Endothelial cell of umbilical vein (primary cell): ENCODE measurements around the gene ABTB2. TPM values are rescaled to one million over a fixed set of nuclear protein-coding genes. Genes with fewer than 3 reads are reported as not detected.

ENCODE experiments used
- BruUV-seq: library from RNA; stranded (reverse); fragments of 400-500 nt; replicated peaks from 2 replicates; lab custom pipeline; 2021; lab: Mats Ljungman, UMichigan
- CTCF ChIA-PET: fragments of 300-600, 350-600 bp; sonication (Branson Sonifier 250); formaldehyde crosslinking; loops from one replicate; lab custom pipeline; 2021; ENCODE audit warnings: antibody characterized with exemption, inconsistent platforms; lab: Charles Lee
- POLR2A ChIA-PET: fragments of 300-600, 350-600 bp; sonication (Branson Sonifier 250); formaldehyde crosslinking; loops from one replicate; lab custom pipeline; 2021; ENCODE audit warnings: antibody characterized with exemption, inconsistent platforms; lab: Charles Lee
- DNase-seq: peaks from one replicate; pipeline ENCODE4 v3.0.0-alpha.2; 2011; ENCODE audit warnings: low read depth, low spot score
- FAIRE-seq: peaks from 2 replicates; lab custom pipeline; 2011; peaks lifted over from hg19 to GRCh38; lab: Jason Lieb, UNC
- H2AFZ ChIP-seq: 2 replicates; pipeline ENCODE4 v1.6.0; 2012; ENCODE audit warnings: low read depth, low read length, control low read depth, inconsistent platforms
- H3K27ac ChIP-seq: 2 replicates; pipeline ENCODE4 v1.5.1; 2011; ENCODE audit warnings: low read depth, mild to moderate bottlenecking, control low read depth, low read length, moderate library complexity; ENCODE audit not compliant: insufficient read depth
- H3K27me3 ChIP-seq, 2 experiments: 2 replicates each; pipeline versions ENCODE4 v1.6.0 to v1.6.1; 2011; ENCODE audit warnings: low read length in 2 of 2, mixed read lengths in 1 of 2; ENCODE audit not compliant: control insufficient read depth in 2 of 2, insufficient read depth in 2 of 2
- H3K36me3 ChIP-seq, 2 experiments: 2 replicates in 1 of 2; 3 replicates in 1 of 2; pipeline ENCODE4 v1.5.1; 2011; ENCODE audit warnings: low read length in 2 of 2, mild to moderate bottlenecking in 1 of 2, moderate library complexity in 1 of 2; ENCODE audit not compliant: control insufficient read depth in 2 of 2, insufficient read depth in 2 of 2; ENCODE audit errors: extremely low read depth in 1 of 2
- H3K4me1 ChIP-seq: 3 replicates; pipeline ENCODE4 v1.5.1; 2011; ENCODE audit warnings: mild to moderate bottlenecking, low read length; ENCODE audit not compliant: control insufficient read depth, insufficient read depth; ENCODE audit errors: extremely low read depth
- H3K4me2 ChIP-seq: 2 replicates; pipeline ENCODE4 v1.6.1; 2011; ENCODE audit warnings: low read length, control low read depth, mixed read lengths; ENCODE audit not compliant: insufficient read depth
- H3K4me3 ChIP-seq, 3 experiments: fragments of 200-600 bp in 1 of 3; sonication (generic), shearing (Covaris generic) in 1 of 3; replicated peaks in 1 of 3; 2 replicates each; pipeline ENCODE4 v1.5.1; 2011 to 2016; ENCODE audit warnings: control low read depth in 3 of 3, low read length in 3 of 3, mild to moderate bottlenecking in 2 of 3, inconsistent platforms in 1 of 3, low read depth in 1 of 3, moderate library complexity in 1 of 3; ENCODE audit not compliant: insufficient read depth in 1 of 3
- H3K79me2 ChIP-seq: 2 replicates; pipeline ENCODE4 v1.6.0; 2012; ENCODE audit warnings: low read length, inconsistent platforms; ENCODE audit not compliant: control insufficient read depth, insufficient read depth
- H3K9ac ChIP-seq: replicated peaks from 2 replicates; pipeline ENCODE3; 2011; ENCODE audit warnings: low read length, control low read depth; ENCODE audit not compliant: insufficient read depth; ENCODE audit errors: extremely low read depth
- H3K9me1 ChIP-seq: replicated peaks from 3 replicates; pipeline ENCODE4 v1.6.0; 2011; ENCODE audit warnings: mild to moderate bottlenecking, low read length; ENCODE audit not compliant: control insufficient read depth, insufficient read depth; ENCODE audit errors: extremely low read depth
- H3K9me3 ChIP-seq: replicated peaks from 2 replicates; pipeline ENCODE4 v1.5.1; 2012; ENCODE audit warnings: low read length, inconsistent platforms; ENCODE audit not compliant: control insufficient read depth, insufficient read depth
- H4K20me1 ChIP-seq: replicated peaks from 2 replicates; pipeline ENCODE3; 2011; ENCODE audit warnings: mild to moderate bottlenecking, low read length; ENCODE audit not compliant: control insufficient read depth, insufficient read depth; ENCODE audit errors: extremely low read depth
- CTCF ChIP-seq, 2 donors: IDR thresholded peaks; 1 replicate in 1 of 2; 2 replicates in 1 of 2; pipeline ENCODE4 v1.5.1; 2011; ENCODE audit warnings: low read length in 2 of 2, mild to moderate bottlenecking in 2 of 2, moderate library complexity in 2 of 2, control low read depth in 1 of 2, inconsistent platforms in 1 of 2, low read depth in 1 of 2; ENCODE audit not compliant: insufficient read depth in 1 of 2; ENCODE audit errors: extremely low read depth in 1 of 2
- EZH2 ChIP-seq: IDR thresholded peaks from 2 replicates; pipeline ENCODE4 v1.6.1; 2012; ENCODE audit warnings: borderline replicate concordance, low read depth, mild to moderate bottlenecking, moderate library complexity, low read length, inconsistent platforms; ENCODE audit not compliant: severe bottlenecking
- FOS ChIP-seq: IDR thresholded peaks from 2 replicates; pipeline ENCODE4 v1.6.1; 2011; ENCODE audit warnings: mild to moderate bottlenecking, low read length, moderate library complexity, borderline replicate concordance; ENCODE audit not compliant: insufficient read depth
- GATA2 ChIP-seq: IDR thresholded peaks from 2 replicates; pipeline ENCODE4 v1.7.0; 2011; ENCODE audit warnings: low read depth, mild to moderate bottlenecking, moderate library complexity, mixed read lengths, low read length; ENCODE audit not compliant: insufficient read length, insufficient read depth
- JUN ChIP-seq: IDR thresholded peaks from 2 replicates; pipeline ENCODE4 v1.6.1; 2011; ENCODE audit warnings: borderline replicate concordance, low read depth; ENCODE audit not compliant: insufficient read length, insufficient read depth
- MYC ChIP-seq: IDR thresholded peaks from one replicate; pipeline ENCODE4 v1.6.1; 2011; ENCODE audit warnings: mild to moderate bottlenecking, low read depth, low read length
- POLR2A ChIP-seq: IDR thresholded peaks from 2 replicates; pipeline ENCODE4 v1.6.1; 2012; ENCODE audit warnings: low read depth, mild to moderate bottlenecking, control low read depth, low read length
- POLR2AphosphoS5 ChIP-seq: IDR thresholded peaks from 2 replicates; pipeline ENCODE4 v1.6.1; 2012; ENCODE audit warnings: low read depth, mild to moderate bottlenecking, control low read depth, low read length, moderate library complexity; ENCODE audit not compliant: insufficient read depth
- dilution Hi-C: fragments of 300-500 bp; cut with MboI; formaldehyde crosslinking; loops from one replicate; pipeline ENCODE4 v1.15.0; 2019; ENCODE audit warnings: low sequenced_read_pairs; ENCODE audit not compliant: extremely low pct_ligation_motif_present
- intact Hi-C: fragments of 100-400 bp; cut with micrococcal nuclease; formaldehyde crosslinking; loops from one replicate; pipeline ENCODE4 v1.10.0; 2022
- polyA plus RNA-seq, 4 experiments: library from polyadenylated mRNA; depleted of rRNA in 3 of 4; stranded (reverse) in 3 of 4; unstranded in 1 of 4; fragments of >200 nt; gene quantifications; 2 replicates each; pipeline versions ENCODE4 v1.2.1 to v1.2.3, GENCODE V29; 2011 to 2012; ENCODE audit warnings: missing spikeins in 1 of 4
- total RNA-seq: library from RNA; stranded (reverse); gene quantifications from 2 replicates; pipeline ENCODE4 v1.2.3, GENCODE V29; 2021

ABTB2 gene
- total and polyA plus RNA-seq, 2 donors (not counting 3 experiments of a cell fraction or from before 2014, with no cell fraction given): 0.11 to 0.14 TPM

GRCh38 chr11:34181856-34182405 is 175.9 kb downstream of the ABTB2 start:
- H3K9me3 ChIP-seq: no peaks in the 10 kb centered on the region
- intact Hi-C loops (no loop called here), dilution Hi-C loops (no loop called here)
- ChIA-PET POLR2A (no interaction called here), CTCF (interaction anchor here (1.8 kb wide), 1 partner anchor 8 kb away, joined by 12 read pairs; no protein-coding TSS in a partner anchor)
- H3K27me3 ChIP-seq: peaks cover 3% of the 10 kb centered on the region in 2 experiments
- no peaks in the 10 kb centered on the region for H4K20me1 ChIP-seq
- no peaks in the 10 kb centered on the region for H3K79me2 ChIP-seq
- H3K4me1 ChIP-seq: no peaks in the 10 kb centered on the region
- no peak for TF ChIP-seq JUN
- TF ChIP-seq POLR2AphosphoS5: no peak
- no peak for TF ChIP-seq MYC
- no peak for TF ChIP-seq CTCF (IDR thresholded peaks at IDR 0.05; ENCODE audit: extremely low read depth in 1 of 2, insufficient read depth in 1 of 2, low read depth in 1 of 2, low read length in 2 of 2)
- TF ChIP-seq FOS: no peak
- no peak for TF ChIP-seq GATA2
- no peak for TF ChIP-seq POLR2A
- TF ChIP-seq EZH2: no peak
- no peaks in the 10 kb centered on the region for H3K9me1 ChIP-seq
- no peak overlapping the region for H3K4me2 ChIP-seq
- H3K9ac ChIP-seq: no peak overlapping the region
- no peak overlapping the region for H2AFZ ChIP-seq
- BruUV-seq: no TSS peak
- DNase-seq (no peak), FAIRE-seq (no peak)
- H3K4me3 ChIP-seq: no peak overlapping the region
- no peaks in the 10 kb centered on the region for H3K36me3 ChIP-seq
- H3K27ac ChIP-seq: no peak overlapping the region
